Measurements from ENCODE around the gene FASN. TPM values are rescaled to one million over a fixed set of nuclear protein-coding genes. Genes with fewer than 3 reads are reported as not detected.

The FASN gene
- total RNA-seq, 1 experiment from 2014 or later: 956 TPM

GRCh38 chr17:82063424-82064415, 34.3 kb downstream of the FASN start:
- Histone ChIP-seq H3K27me3 (ENCODE audit: control insufficient read depth, insufficient read depth, low read length) (no peaks in the 10 kb centered on the region), H3K36me3 (ENCODE audit: control insufficient read depth, insufficient read depth, low read length) (peaks cover 3% of the 10 kb centered on the region; the same call in 1 of the 2 replicates), H3K27ac (ENCODE audit: low read length) (peak overlapping the region; percentile 90), H3K4me3 (ENCODE audit: low read depth in 2 of 2, low read length in 2 of 2) (peak overlapping the region in 1 of 2 experiments; percentile 77; a peak in 2 of 4 replicates), H3K9me3 (ENCODE audit: control insufficient read depth, insufficient read depth, low read depth, low read length) (no peaks in the 10 kb centered on the region), H3K4me1 (ENCODE audit: control insufficient read depth, insufficient read depth, low read length) (peaks cover 17% of the 10 kb centered on the region)
- intact Hi-C loops (cut with micrococcal nuclease; ENCODE audit: unreplicated experiment): no loop called here
- ATAC-seq: no peak
- in situ Hi-C loops (cut with HindIII; ENCODE audit: low pct_unique_long_range_greater_than_20kb, low sequenced_read_pairs): no loop called here
- no peak for DNase-seq (ENCODE audit: low read depth, low spot score)
- TF ChIP-seq TCF7L2 (IDR thresholded peaks at IDR 0.05; ENCODE audit: low read depth, low read length): no peak
- TF ChIP-seq POLR2AphosphoS5 (IDR thresholded peaks at IDR 0.05; ENCODE audit: low read depth, low read length): no peak
- no peak for TF ChIP-seq SIN3A (IDR thresholded peaks at IDR 0.05; ENCODE audit: borderline replicate concordance, insufficient read depth, low read depth, low read length)
- TF ChIP-seq, protein P1, sequence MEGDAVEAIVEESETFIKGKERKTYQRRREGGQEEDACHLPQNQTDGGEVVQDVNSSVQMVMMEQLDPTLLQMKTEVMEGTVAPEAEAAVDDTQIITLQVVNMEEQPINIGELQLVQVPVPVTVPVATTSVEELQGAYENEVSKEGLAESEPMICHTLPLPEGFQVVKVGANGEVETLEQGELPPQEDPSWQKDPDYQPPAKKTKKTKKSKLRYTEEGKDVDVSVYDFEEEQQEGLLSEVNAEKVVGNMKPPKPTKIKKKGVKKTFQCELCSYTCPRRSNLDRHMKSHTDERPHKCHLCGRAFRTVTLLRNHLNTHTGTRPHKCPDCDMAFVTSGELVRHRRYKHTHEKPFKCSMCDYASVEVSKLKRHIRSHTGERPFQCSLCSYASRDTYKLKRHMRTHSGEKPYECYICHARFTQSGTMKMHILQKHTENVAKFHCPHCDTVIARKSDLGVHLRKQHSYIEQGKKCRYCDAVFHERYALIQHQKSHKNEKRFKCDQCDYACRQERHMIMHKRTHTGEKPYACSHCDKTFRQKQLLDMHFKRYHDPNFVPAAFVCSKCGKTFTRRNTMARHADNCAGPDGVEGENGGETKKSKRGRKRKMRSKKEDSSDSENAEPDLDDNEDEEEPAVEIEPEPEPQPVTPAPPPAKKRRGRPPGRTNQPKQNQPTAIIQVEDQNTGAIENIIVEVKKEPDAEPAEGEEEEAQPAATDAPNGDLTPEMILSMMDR (IDR thresholded peaks at IDR 0.05): no peak
- no TSS peak for BruUV-seq (replicated peaks)
- ChIA-PET CTCF (no interaction called here), POLR2A (interaction anchor here (0.5 kb wide), 1 partner anchor 63 kb away, joined by 3 read pairs; no protein-coding TSS in a partner anchor)

DNA sequence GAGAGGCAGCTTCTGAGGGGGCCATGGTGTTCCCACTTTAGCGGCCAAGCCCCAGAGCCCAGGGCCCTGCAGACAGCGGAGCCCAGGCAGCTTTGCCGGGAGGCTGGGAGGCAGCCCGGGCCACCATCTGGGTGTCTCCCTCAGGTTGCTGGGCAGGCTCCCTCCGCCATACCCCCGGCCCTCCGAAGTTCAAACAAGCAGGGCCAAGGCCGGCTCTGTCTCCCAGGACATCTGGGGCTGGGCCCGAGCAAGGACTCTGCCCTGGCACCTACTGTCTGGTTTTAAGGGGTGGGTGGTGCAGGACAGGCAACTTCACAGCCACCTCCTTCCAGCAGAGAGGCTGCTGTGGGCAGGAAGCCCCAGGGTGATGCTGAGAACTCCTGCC, 35.1 kb downstream of the FASN start:
- H3K27ac ChIP-seq (ENCODE audit: low read length): no peak overlapping the region
- POLR2A ChIA-PET: no interaction called here
- CTCF ChIA-PET: no interaction called here
- TF ChIP-seq, protein P1 (IDR thresholded peaks at IDR 0.05): no peak
- no peak for TF ChIP-seq TCF7L2 (IDR thresholded peaks at IDR 0.05; ENCODE audit: low read depth, low read length)
- TF ChIP-seq POLR2AphosphoS5 (IDR thresholded peaks at IDR 0.05; ENCODE audit: low read depth, low read length): no peak
- no peak for TF ChIP-seq SIN3A (IDR thresholded peaks at IDR 0.05; ENCODE audit: borderline replicate concordance, insufficient read depth, low read depth, low read length)
- TF ChIP-seq REST (IDR thresholded peaks at IDR 0.05; ENCODE audit: insufficient read depth in 1 of 2, low read depth in 2 of 2, low read length in 1 of 2): no peak
- H3K27me3 ChIP-seq (ENCODE audit: control insufficient read depth, insufficient read depth, low read length): no peaks in the 10 kb centered on the region
- H3K4me3 ChIP-seq (ENCODE audit: low read depth in 2 of 2, low read length in 2 of 2): no peak overlapping the region
- in situ Hi-C loops (cut with HindIII; ENCODE audit: low pct_unique_long_range_greater_than_20kb, low sequenced_read_pairs) (no loop called here), intact Hi-C loops (cut with micrococcal nuclease; ENCODE audit: unreplicated experiment) (no loop called here)
- BruUV-seq (replicated peaks): no TSS peak
- peaks cover 19% of the 10 kb centered on the region for H3K4me1 ChIP-seq (ENCODE audit: control insufficient read depth, insufficient read depth, low read length)
- H3K9me3 ChIP-seq (ENCODE audit: control insufficient read depth, insufficient read depth, low read depth, low read length): no peaks in the 10 kb centered on the region
- ATAC-seq (no peak), DNase-seq (ENCODE audit: low read depth, low spot score) (no peak)
- peaks cover 3% of the 10 kb centered on the region; the same call in 1 of the 2 replicates for H3K36me3 ChIP-seq (ENCODE audit: control insufficient read depth, insufficient read depth, low read length)

All from Panc1 (cell line).